Measurements from ENCODE around the gene NFIA. TPM values are rescaled to one million over a fixed set of nuclear protein-coding genes. Genes with fewer than 3 reads are reported as not detected.

The NFIA gene
- total and polyA plus RNA-seq, 12 donors: 15.6 to 109 (median 66.3) TPM

DNA sequence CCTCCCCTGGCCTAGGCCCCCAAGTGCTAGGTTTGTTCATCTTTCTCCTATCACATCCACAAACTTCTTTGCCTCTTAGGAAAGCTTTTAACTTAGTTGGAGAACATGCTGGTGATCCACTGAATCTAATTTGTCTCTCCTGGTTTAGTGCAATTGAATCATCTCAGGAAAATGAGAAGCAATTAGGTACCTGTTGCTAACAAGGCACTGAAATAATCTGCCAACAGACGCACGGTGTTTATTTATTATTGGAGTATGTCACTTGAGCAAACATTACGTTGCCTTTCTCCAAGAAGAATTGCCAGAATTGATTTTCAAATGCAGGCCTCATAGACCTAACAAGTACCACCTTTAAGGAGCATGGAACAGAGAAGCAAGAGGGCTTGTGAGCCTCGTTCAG lies 309.4 kb downstream of the NFIA start:
- Histone ChIP-seq H3K9me3 (replicated peaks in 1 of 3) (peaks cover 0 to 5% (median 0%) of the 10 kb centered on the region in 3 donors), H3K27me3 (no peaks in the 10 kb centered on the region), H3K27ac (no peak overlapping the region), H3K36me3 (replicated peaks in 1 of 2) (no peaks in the 10 kb centered on the region), H3K4me3 (no peak overlapping the region), H3K4me1 (replicated peaks in 1 of 2) (no peaks in the 10 kb centered on the region)
- WGBS, 4 donors: 77 to 97% (median 83%) methylated on average over 4 of the region's 4 CpGs
- no peak for DNase-seq
- TF ChIP-seq POLR2A (IDR thresholded peaks at IDR 0.05): no peak
- TF ChIP-seq, protein P1, sequence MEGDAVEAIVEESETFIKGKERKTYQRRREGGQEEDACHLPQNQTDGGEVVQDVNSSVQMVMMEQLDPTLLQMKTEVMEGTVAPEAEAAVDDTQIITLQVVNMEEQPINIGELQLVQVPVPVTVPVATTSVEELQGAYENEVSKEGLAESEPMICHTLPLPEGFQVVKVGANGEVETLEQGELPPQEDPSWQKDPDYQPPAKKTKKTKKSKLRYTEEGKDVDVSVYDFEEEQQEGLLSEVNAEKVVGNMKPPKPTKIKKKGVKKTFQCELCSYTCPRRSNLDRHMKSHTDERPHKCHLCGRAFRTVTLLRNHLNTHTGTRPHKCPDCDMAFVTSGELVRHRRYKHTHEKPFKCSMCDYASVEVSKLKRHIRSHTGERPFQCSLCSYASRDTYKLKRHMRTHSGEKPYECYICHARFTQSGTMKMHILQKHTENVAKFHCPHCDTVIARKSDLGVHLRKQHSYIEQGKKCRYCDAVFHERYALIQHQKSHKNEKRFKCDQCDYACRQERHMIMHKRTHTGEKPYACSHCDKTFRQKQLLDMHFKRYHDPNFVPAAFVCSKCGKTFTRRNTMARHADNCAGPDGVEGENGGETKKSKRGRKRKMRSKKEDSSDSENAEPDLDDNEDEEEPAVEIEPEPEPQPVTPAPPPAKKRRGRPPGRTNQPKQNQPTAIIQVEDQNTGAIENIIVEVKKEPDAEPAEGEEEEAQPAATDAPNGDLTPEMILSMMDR (IDR thresholded peaks at IDR 0.05): no peak
- intact Hi-C loops (cut with DNase I): no loop called here

DNA sequence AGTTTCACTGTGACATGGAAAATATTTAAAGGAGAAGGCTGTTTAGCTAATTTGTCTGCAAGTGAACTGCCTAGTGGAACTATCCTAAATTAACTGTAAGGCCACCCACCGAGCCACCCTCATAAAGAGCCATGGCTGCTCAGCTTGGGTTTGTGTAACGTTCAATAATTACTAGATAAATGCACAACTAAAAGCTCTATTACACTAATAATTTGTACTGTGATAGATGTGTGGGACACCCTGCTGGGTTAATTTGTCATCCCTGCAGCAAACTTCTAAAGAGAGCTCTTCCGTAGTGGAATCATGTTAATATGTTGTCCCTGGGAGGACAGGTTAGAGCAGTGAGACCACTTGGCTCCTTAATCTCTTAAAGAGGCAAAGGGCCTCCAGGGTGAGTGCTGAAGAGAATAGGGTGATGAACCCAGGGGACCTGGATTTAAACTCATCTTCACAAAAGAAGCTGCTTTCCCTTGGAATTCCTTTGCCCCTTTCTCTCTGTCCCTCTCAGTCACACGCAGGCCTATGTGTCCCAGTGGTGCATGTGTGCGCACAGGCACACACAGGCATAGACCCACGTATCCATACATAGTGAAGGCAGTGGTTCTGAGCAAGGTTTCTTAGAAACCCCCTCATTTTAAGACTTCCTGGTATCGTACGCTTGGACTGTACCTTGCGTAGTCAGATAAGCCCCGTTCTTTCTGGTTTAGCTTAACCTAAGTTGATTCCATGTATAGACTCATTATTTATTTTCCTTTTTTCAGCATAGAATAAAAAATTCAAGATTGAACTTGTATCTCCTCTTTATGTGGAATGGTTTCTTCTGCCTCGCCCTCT lies 310.3 kb downstream of the NFIA start:
- H3K27me3 ChIP-seq: no peaks in the 10 kb centered on the region
- no peak overlapping the region for H3K4me3 ChIP-seq
- H3K4me1 ChIP-seq (replicated peaks in 1 of 2): no peaks in the 10 kb centered on the region
- TF ChIP-seq, protein P1 (IDR thresholded peaks at IDR 0.05): no peak
- no peak for TF ChIP-seq POLR2A (IDR thresholded peaks at IDR 0.05)
- H3K36me3 ChIP-seq (replicated peaks in 1 of 2): no peaks in the 10 kb centered on the region
- intact Hi-C loops (cut with DNase I): no loop called here
- no peak for DNase-seq
- no peak overlapping the region for H3K27ac ChIP-seq
- H3K9me3 ChIP-seq (replicated peaks in 1 of 3): peaks cover 0 to 5% (median 0%) of the 10 kb centered on the region in 3 donors
- 87 to 97% (median 93%) methylated on average over 11 of the region's 11 CpGs for WGBS, 4 donors

DNA sequence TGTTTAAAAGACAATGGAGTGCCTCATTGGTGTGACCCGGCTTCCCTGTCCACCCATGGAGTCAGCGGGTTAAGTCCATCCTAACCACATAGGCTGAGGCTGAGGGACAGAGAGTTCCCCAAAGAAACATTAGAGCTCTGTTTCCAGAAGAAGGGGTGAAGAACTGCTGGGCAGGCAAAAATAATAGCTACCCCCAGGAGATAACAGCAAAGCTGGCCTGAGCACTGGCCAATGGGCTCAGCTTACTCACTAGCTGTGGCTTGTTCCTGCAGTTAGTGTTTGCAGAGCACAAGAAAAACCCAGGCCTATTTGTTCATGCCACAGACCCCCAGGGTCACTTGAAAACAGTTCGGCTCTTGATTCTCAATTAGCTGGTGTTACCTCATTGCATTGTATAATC lies 311.2 kb downstream of the NFIA start:
- DNase-seq: no peak
- intact Hi-C loops (cut with DNase I): no loop called here
- Histone ChIP-seq H3K4me1 (replicated peaks in 1 of 2) (peaks cover 0 to 4% of the 10 kb centered on the region in 2 donors), H3K27me3 (no peaks in the 10 kb centered on the region), H3K9me3 (replicated peaks in 1 of 3) (peaks cover 0 to 5% (median 0%) of the 10 kb centered on the region in 3 donors), H3K27ac (no peak overlapping the region), H3K36me3 (replicated peaks in 1 of 2) (no peaks in the 10 kb centered on the region), H3K4me3 (no peak overlapping the region)
- WGBS, 4 donors: 85 to 95% (median 91%) methylated on average over 3 of the region's 3 CpGs
- TF ChIP-seq, protein P1 (IDR thresholded peaks at IDR 0.05): no peak
- no peak for TF ChIP-seq POLR2A (IDR thresholded peaks at IDR 0.05)

DNA sequence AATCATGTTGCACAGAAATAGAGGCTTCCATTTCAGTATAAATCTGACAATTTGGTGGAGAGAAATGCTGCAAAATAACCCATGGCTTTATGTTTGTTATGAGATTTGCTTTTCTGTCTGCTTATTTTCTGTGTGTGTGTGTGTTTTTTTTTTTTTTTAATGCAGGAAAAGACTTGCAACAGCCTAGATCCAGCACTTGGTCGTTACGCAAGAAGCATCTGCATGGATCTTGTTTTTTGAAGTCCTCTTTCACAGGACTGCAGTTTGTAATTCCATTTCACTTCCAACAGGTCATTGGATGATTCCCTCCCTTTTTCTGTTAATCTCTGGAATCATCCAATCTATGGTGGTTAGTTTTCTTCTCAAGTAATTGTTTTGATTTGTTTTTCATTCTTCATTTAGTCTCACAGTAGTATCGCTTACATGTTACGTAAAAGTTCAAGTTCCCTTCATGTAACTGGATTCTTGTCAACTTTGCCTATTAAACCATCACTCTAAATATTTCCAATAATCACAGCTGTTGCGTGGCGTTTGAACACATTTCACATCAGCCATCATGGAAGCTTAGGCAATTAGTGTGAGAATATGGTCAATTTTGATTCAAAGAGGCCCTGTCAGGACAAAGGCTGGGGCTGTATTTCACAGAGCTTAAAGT lies 312.9 kb downstream of the NFIA start:
- Histone ChIP-seq H3K36me3 (replicated peaks in 1 of 2) (no peaks in the 10 kb centered on the region), H3K9me3 (replicated peaks in 1 of 3) (no peaks in the 10 kb centered on the region), H3K4me3 (no peak overlapping the region), H3K4me1 (replicated peaks in 1 of 2) (peaks cover 0 to 9% of the 10 kb centered on the region in 2 donors), H3K27me3 (no peaks in the 10 kb centered on the region), H3K27ac (no peak overlapping the region)
- no peak for DNase-seq
- no peak for TF ChIP-seq POLR2A (IDR thresholded peaks at IDR 0.05)
- TF ChIP-seq, protein P1 (IDR thresholded peaks at IDR 0.05): no peak
- intact Hi-C loops (cut with DNase I): no loop called here
- WGBS, 4 donors: 85 to 95% (median 91%) methylated on average over 6 of the region's 6 CpGs
